DND-41 (cell line): ENCODE data around the gene TNS3.
"Not testable (repeated sequence)": the region's sequence is repeated elsewhere in the genome, so short reads cannot be mapped to it uniquely, and the experiment has no call there.

Experiments used
- ATAC-seq: fragments of 200-7000 bp; cut with Tn5 transposase; 3 replicates; pipeline ENCODE4 v1.9.1; 2021; ENCODE audit warnings: low read depth; ENCODE audit not compliant: insufficient read depth
- DNase-seq: peaks from one replicate; pipeline ENCODE4 v3.0.0-alpha.2; 2020
- H2AFZ ChIP-seq: 2 replicates; pipeline ENCODE4 v1.6.0; 2012; ENCODE audit warnings: low read depth, low read length
- H3K27ac ChIP-seq: 2 replicates; pipeline ENCODE4 v1.5.1; 2012; ENCODE audit warnings: low read length, inconsistent platforms
- H3K27me3 ChIP-seq: fragments of 200-600 bp; sonication (generic); 2 replicates; pipeline ENCODE4 v1.6.0; 2012; ENCODE audit warnings: low read length, mild to moderate bottlenecking, inconsistent platforms; ENCODE audit not compliant: insufficient read depth, poor library complexity
- H3K36me3 ChIP-seq: 2 replicates; pipeline ENCODE4 v1.5.1; 2012; ENCODE audit warnings: low read length, inconsistent platforms; ENCODE audit not compliant: insufficient read depth
- H3K4me1 ChIP-seq: 2 replicates; pipeline ENCODE4 v1.5.1; 2012; ENCODE audit warnings: mild to moderate bottlenecking, low read length; ENCODE audit not compliant: insufficient read depth
- H3K4me2 ChIP-seq: 2 replicates; pipeline ENCODE4 v1.6.0; 2012; ENCODE audit warnings: mild to moderate bottlenecking, moderate library complexity, low read length, inconsistent platforms; ENCODE audit not compliant: insufficient read depth
- H3K4me3 ChIP-seq, 2 experiments: fragments of 200-600 bp in 1 of 2; shearing (Covaris generic) in 1 of 2; 2 replicates each; pipeline ENCODE4 v1.5.1; 2012 to 2016; ENCODE audit warnings: inconsistent platforms in 2 of 2, low read length in 2 of 2, mild to moderate bottlenecking in 2 of 2, low read depth in 1 of 2, moderate library complexity in 1 of 2
- H3K79me2 ChIP-seq: 2 replicates; pipeline ENCODE4 v1.6.0; 2012; ENCODE audit warnings: low read length, inconsistent platforms; ENCODE audit not compliant: insufficient read depth
- H3K9ac ChIP-seq: 2 replicates; pipeline ENCODE4 v1.6.0; 2012; ENCODE audit warnings: low read depth, mild to moderate bottlenecking, inconsistent platforms, low read length, moderate library complexity
- H3K9me3 ChIP-seq: 2 replicates; pipeline ENCODE4 v1.5.1; 2012; ENCODE audit warnings: low read length, moderate library complexity, mild to moderate bottlenecking, inconsistent platforms; ENCODE audit not compliant: insufficient read depth, severe bottlenecking
- H4K20me1 ChIP-seq: 2 replicates; pipeline ENCODE4 v1.6.0; 2012; ENCODE audit warnings: low read length; ENCODE audit not compliant: insufficient read depth
- CTCF ChIP-seq: IDR thresholded peaks from 2 replicates; pipeline ENCODE4 v1.5.1; 2012; ENCODE audit warnings: borderline replicate concordance, low read length, moderate library complexity, mild to moderate bottlenecking; ENCODE audit not compliant: poor library complexity, severe bottlenecking; ENCODE audit errors: extremely low read depth
- EZH2 ChIP-seq: IDR thresholded peaks from 3 replicates; pipeline ENCODE4 v1.6.1; 2012; ENCODE audit warnings: borderline replicate concordance, low read depth, mild to moderate bottlenecking, moderate library complexity, low read length, inconsistent platforms; ENCODE audit not compliant: severe bottlenecking

TNS3 gene

GRCh38 chr7:47604496-47604890, 22.6 kb upstream of the TNS3 start:
- no peak overlapping the region for H3K27ac ChIP-seq
- H3K79me2 ChIP-seq, result no peaks in the 10 kb centered on the region
- no peak overlapping the region for H3K4me3 ChIP-seq
- H3K9ac ChIP-seq, result no peak overlapping the region
- DNase-seq (no peak), ATAC-seq (no peak)
- H3K27me3 ChIP-seq, result no peaks in the 10 kb centered on the region
- H3K4me2 ChIP-seq, result no peak overlapping the region
- no peaks in the 10 kb centered on the region for H4K20me1 ChIP-seq
- H3K4me1 ChIP-seq, result no peaks in the 10 kb centered on the region
- peaks cover under 1% of the 10 kb centered on the region for H3K9me3 ChIP-seq
- H3K36me3 ChIP-seq, result no peaks in the 10 kb centered on the region
- H2AFZ ChIP-seq, result no peak overlapping the region
- TF ChIP-seq EZH2 (no peak), CTCF (no peak)

- H3K4me2 ChIP-seq, H3K27ac ChIP-seq, H4K20me1 ChIP-seq, H3K9ac ChIP-seq, H3K79me2 ChIP-seq, H2AFZ ChIP-seq, ATAC-seq, DNase-seq, H3K36me3 ChIP-seq, H3K4me3 ChIP-seq, H3K4me1 ChIP-seq, H3K9me3 ChIP-seq, H3K27me3 ChIP-seq: not testable (repeated sequence)
These were observed 21.8 kb upstream of the TNS3 start for GRCh38 chr7:47603514-47604255.

GRCh38 chr7:47602272-47603004, 20.5 kb upstream of the TNS3 start:
- H3K9me3 ChIP-seq, result peaks cover 6% of the 10 kb centered on the region
- no peak overlapping the region for H3K27ac ChIP-seq
- ATAC-seq (no peak), DNase-seq (no peak)
- TF ChIP-seq CTCF, result no peak
- TF ChIP-seq EZH2, result no peak
- H4K20me1 ChIP-seq, result no peaks in the 10 kb centered on the region
- H3K4me1 ChIP-seq, result no peaks in the 10 kb centered on the region
- H3K27me3 ChIP-seq, result no peaks in the 10 kb centered on the region
- no peaks in the 10 kb centered on the region for H3K36me3 ChIP-seq
- no peak overlapping the region for H3K4me2 ChIP-seq
- no peak overlapping the region for H2AFZ ChIP-seq
- H3K9ac ChIP-seq, result no peak overlapping the region
- H3K4me3 ChIP-seq, result no peak overlapping the region
- no peaks in the 10 kb centered on the region for H3K79me2 ChIP-seq

- Histone ChIP-seq H3K4me2 (no peak overlapping the region), H3K4me3 (no peak overlapping the region), H2AFZ (no peak overlapping the region), H3K4me1 (no peaks in the 10 kb centered on the region), H3K9me3 (peaks cover 11% of the 10 kb centered on the region), H3K27ac (no peak overlapping the region), H3K27me3 (no peaks in the 10 kb centered on the region), H3K36me3 (no peaks in the 10 kb centered on the region), H4K20me1 (no peaks in the 10 kb centered on the region), H3K9ac (no peak overlapping the region), H3K79me2 (no peaks in the 10 kb centered on the region)
- TF ChIP-seq EZH2, result no peak
- TF ChIP-seq CTCF, result no peak
- ATAC-seq (no peak), DNase-seq (no peak)
These were observed 20.0 kb upstream of the TNS3 start for GRCh38 chr7:47601881-47602249.
